Testis (tissue), 2 donors: ENCODE measurements around the gene IL4I1.

Experiments used
- POLR2A ChIP-seq: fragments of 450-650 bp; IDR thresholded peaks from one replicate; pipeline ENCODE4 v1.6.1; 2017; ENCODE audit warnings: antibody characterized with exemption, mild to moderate bottlenecking, moderate library complexity
- TF ChIP-seq, protein P1 (sequence below), 3 experiments: fragments of 450-650 bp in 2 of 3; fragments of 200-600 bp in 1 of 3; sonication (generic) in 1 of 3; IDR thresholded peaks; one replicate each; pipeline ENCODE4 v1.5.1; 2016 to 2019; ENCODE audit warnings: antibody characterized with exemption in 3 of 3, mild to moderate bottlenecking in 2 of 3, moderate library complexity in 1 of 3

DNA sequence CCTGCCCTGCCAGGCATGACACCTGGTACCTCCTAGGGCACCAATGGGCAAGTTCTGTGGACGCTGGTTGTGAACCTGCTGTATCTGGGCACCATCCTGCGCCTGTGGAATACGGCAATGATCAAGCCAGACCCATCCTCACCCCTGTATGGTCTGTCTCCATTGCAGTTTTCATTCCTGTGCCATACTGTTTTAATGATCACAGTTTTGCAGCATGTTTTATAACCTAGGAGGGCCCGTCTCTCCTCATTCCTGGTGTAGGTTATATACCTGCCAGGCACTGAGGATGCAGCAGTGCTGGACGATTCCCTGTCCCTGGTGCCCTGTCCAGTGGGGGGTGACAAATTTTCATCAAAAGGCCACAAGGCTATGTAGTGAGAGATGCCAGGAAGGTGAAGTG lies 13.6 kb downstream of the IL4I1 start:
- no peak for TF ChIP-seq POLR2A
- TF ChIP-seq, protein P1, sequence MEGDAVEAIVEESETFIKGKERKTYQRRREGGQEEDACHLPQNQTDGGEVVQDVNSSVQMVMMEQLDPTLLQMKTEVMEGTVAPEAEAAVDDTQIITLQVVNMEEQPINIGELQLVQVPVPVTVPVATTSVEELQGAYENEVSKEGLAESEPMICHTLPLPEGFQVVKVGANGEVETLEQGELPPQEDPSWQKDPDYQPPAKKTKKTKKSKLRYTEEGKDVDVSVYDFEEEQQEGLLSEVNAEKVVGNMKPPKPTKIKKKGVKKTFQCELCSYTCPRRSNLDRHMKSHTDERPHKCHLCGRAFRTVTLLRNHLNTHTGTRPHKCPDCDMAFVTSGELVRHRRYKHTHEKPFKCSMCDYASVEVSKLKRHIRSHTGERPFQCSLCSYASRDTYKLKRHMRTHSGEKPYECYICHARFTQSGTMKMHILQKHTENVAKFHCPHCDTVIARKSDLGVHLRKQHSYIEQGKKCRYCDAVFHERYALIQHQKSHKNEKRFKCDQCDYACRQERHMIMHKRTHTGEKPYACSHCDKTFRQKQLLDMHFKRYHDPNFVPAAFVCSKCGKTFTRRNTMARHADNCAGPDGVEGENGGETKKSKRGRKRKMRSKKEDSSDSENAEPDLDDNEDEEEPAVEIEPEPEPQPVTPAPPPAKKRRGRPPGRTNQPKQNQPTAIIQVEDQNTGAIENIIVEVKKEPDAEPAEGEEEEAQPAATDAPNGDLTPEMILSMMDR (IDR thresholded peaks at IDR 0.05) = no peak
